HG02763 (cell line): ENCODE measurements around the gene GLI3.

Experiments used
- ATAC-seq: cut with Tn5 transposase; IDR thresholded peaks from one replicate; pipeline ENCODE4 v1.9.1; 2021; ENCODE audit warnings: mild to moderate bottlenecking, moderate library complexity; ENCODE audit not compliant: unreplicated experiment

Gene GLI3

DNA sequence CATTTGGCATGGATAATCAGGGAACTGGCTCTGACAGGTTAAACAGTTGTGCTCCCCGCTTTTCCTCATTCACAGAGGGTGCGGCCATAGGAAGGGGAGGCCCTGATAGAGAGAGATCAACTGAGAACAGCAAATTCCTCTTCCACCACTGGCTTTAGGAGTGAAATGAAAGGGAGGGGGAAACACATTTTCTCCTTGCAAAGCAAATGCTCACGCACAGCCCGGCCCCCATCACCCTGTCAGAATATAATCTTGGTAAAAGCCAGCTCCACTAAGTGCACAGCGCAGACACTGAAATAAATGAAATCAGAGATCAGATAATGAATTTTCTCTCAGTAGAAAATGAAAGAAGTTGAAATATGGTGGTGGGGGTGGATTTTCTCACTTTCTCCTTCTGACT, 187.2 kb downstream of the GLI3 start:
- ATAC-seq = no peak

GRCh38 chr7:42046483-42046882, 190.5 kb downstream of the GLI3 start:
- ATAC-seq = no peak

DNA sequence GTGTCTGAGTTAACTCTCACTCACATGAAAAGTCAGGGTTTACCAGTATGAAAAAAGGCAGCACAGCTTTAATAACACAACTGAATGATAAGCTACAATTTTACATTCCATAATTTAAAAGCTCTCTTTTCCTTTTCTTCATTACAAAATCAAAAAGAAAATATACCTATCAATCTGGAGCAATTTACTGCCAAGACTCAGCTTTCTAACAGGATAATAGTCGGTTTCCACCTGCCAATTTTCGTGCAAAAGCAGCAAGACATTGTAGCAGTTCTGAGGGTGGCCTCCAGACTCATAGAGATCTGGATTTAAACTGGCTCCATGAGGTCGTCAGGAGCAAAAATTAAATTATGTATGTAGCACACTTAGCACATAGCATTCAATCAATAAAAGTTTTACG, 191.0 kb downstream of the GLI3 start:
- ATAC-seq = no peak

DNA sequence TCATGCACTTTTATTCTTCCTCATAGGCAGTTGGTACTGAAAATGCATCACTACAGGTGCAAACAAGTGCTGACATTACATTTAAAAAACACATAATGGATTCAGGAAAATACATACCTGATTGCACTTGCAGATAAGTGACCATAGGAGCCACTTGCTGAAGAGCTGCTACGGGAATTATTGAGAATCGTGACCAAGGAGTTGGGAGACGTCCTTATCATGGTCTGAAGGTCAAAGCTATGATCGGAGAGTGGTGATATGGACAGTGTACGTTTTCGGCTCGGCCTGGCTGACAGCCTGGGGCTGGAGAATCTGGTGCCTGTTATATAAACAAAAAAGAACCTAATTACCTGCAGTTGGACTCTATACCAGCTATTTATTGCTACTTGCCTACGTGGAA, 197.1 kb downstream of the GLI3 start:
- ATAC-seq = no peak

GRCh38 chr7:42035210-42035609, 201.8 kb downstream of the GLI3 start:
- ATAC-seq = no peak

DNA sequence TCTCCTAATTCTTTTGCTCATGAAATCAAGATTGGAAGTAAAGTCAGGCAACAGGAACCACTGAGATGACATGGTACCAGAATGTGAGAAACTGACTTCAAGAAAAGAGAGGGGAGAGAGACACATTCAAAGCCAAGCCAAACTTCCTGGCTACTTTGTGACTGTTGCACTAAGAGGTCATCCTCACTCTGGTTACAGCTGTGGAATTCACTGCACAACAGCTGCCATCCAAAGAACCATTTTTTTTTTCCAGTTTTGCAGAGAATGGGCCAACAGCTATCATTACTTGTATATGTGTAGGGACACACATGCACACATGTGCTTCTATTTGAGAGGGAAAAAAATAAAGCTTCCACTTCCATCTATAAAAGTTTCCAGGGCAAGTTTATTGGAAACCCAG, 203.5 kb downstream of the GLI3 start:
- ATAC-seq = no peak

GRCh38 chr7:42029405-42029804, 207.6 kb downstream of the GLI3 start:
- no peak for ATAC-seq

DNA sequence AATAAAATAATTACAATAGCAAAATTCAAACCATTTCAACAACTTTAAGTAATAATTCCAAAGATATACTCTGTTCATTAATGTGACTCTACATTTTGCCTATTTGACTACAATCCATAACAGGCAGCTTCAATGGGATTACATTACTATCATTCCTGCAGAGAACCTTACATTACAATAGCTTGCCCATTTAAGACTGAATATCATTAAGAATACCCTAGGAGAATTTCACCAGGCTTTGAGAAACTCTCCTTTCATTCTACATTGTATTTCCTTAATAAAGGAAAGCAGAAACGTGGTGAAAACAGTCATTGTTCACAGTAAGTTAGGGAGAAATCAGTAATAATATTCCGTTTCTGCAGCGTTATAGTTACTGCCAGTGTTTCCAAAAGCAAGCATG, 209.5 kb downstream of the GLI3 start:
- no peak for ATAC-seq

GRCh38 chr7:42026622-42027197, 210.3 kb downstream of the GLI3 start:
- no peak for ATAC-seq

DNA sequence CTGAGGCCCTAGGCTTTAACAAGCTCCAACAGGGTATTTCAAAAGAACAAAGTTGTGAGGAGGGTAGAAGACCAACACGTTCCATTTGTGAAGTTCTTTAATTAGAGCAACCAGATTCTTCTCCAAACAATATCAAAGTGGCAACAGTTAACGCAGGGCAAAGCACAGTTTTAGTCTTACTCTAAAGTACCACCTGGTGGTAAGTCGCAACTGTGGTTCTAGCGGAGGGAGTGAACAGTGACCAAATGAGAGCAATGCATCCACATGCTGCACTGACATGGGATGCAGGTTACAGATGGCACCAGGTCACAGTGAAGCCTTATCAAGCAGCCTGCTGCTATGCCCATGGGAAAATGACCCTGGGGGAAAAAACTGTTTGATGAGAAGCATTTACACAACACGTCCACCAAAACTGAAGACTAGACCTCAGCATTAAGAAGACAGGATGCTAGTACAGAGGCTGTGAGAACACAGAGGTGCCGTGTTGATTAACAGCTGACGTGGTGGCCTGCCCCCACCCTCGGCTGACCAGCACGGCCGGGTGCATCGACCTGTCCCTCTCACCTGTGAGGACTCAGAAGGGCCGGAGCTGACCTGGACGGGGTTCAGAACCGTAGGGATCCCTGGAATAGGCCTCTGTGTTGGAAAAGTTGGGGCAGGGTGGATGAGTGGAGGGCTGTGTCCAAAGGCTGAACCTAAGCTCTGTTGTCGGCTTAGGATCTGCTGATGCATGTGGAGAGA, 211.2 kb downstream of the GLI3 start:
- ATAC-seq = no peak

DNA sequence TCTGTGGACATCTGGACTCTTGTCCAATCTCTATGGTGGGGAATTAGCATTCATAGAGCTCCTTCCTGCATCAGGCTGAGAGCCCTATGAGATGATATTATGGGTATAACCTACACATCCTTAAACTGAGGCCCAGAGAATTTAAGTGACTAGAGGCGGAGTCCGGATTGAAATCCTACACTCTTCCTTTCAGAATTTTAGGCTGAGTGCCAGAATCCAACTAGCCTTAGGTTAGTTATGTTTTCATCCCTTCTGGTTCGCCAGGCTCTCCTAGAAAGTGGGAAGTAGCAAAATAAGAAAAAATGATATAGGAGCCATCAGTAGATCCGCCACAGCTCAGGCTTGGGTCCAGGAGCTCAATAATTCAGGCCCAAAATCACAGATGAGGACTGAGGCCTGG, 212.5 kb downstream of the GLI3 start:
- ATAC-seq = no peak

- ATAC-seq = no peak
These were observed 213.7 kb downstream of the GLI3 start for GRCh38 chr7:42023262-42023661.

DNA sequence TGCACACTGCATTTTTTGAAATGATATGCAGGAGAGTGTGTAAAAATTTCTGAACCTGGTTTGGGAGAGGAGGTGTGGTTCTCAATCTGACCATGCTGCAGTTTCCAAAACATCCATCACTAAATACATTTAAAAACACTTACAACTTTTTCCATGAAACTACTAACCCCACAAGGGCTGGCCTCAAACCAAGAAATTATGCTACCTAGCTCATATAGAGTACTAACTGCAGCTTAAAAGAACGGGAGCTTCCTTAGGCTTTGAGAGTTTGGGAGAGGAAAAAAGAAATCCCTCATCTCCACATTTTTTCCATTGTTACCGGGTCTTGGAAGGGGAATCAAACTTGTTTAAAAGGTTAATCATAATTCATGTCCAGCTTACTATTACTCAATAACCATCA, 214.2 kb downstream of the GLI3 start:
- ATAC-seq = no peak

GRCh38 chr7:42022056-42022455, 215.0 kb downstream of the GLI3 start:
- no peak for ATAC-seq

DNA sequence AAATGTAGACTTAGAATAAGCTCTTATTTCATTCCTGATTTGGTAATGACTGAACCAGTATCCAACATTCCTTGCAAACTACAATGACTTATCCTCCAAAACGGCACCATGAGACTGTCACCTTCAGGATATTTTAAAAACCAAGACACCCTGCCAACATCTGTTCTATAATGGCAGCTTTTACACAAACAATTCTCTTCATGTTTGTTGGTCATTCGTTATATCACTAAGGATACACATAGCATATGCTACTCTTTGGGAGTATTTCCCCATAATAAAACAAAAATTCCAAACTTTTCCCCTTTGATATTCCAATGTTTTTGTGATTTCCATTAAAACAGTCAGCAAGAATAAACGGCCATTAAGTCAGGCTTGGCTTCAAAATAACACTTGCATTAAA, 215.4 kb downstream of the GLI3 start:
- ATAC-seq = no peak

GRCh38 chr7:42020061-42020460, 216.9 kb downstream of the GLI3 start:
- ATAC-seq = no peak

GRCh38 chr7:42017349-42017986, 219.5 kb downstream of the GLI3 start:
- ATAC-seq = no peak

DNA sequence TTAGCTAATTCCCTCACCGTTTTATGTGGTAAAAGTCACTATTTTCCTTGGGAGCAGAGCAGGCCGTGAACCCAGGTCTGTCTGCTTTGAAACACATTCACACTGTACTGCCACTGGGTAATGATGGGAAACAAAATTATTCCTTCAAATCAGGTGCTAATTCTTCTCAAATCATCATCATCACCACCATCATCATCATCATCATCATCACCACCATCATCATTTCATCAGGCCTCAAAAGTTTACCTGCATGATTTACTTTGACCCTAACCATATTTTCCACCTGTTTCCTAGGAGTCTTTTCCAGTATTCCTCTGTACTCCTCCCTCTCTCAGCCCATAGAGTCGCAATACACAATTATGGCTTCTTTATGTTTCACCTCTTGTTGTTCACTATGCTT, 220.5 kb downstream of the GLI3 start:
- ATAC-seq = no peak

GRCh38 chr7:42014625-42015618, 222.1 kb downstream of the GLI3 start:
- no peak for ATAC-seq

- ATAC-seq = no peak
These were observed 224.1 kb downstream of the GLI3 start for GRCh38 chr7:42012786-42013360.

DNA sequence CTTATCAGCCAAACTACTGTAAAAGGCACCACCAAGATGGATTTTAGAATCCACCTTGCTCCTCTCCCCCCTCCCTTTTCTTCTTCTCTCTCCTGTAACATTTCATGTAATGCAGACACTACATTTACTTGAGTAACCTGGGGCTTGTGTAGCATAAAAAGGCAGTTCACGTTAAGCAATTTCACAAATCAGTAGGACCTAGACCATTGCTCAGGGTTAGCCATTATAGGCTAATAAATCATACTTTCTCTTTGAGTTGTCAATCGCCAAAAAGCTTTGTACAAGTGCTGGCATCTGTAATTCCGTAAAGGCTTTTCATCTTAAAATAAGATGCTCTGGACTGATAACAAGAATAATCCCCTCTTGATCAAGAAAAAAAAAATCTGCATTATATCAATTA, 224.7 kb downstream of the GLI3 start:
- no peak for ATAC-seq
